A673 (cell line): ENCODE data around the gene ASAP2.

ENCODE experiments used
- CTCF ChIP-seq: fragments of 300-800, 200-600 bp; sonication (generic); conservative IDR thresholded peaks from 2 replicates; pipeline ENCODE4 v1.5.1; 2017; ENCODE audit warnings: low read depth, mild to moderate bottlenecking, antibody characterized with exemption, low read length, moderate library complexity, mixed read lengths
- EZH2 ChIP-seq: fragments of 200-600 bp; sonication (generic); IDR thresholded peaks from 2 replicates; pipeline ENCODE4 v1.6.1; 2017; ENCODE audit warnings: borderline replicate concordance, low read depth, mild to moderate bottlenecking, mixed read lengths, antibody characterized with exemption, low read length; ENCODE audit not compliant: poor library complexity, severe bottlenecking

- no peak for TF ChIP-seq CTCF
- no peak for TF ChIP-seq EZH2
Observed at GRCh38 chr2:9206991-9207640, 504 bp downstream of the ASAP2 start.
